Measurements from ENCODE around the gene STK32B. TPM values are rescaled to one million over a fixed set of nuclear protein-coding genes. Genes with fewer than 3 reads are reported as not detected.
"Not testable (repeated sequence)": the region's sequence is repeated elsewhere in the genome, so short reads cannot be mapped to it uniquely, and the experiment has no call there.

The STK32B gene
- total and polyA plus RNA-seq, 7 experiments from 2014 or later: 1.7 TPM; not detected in 6

DNA sequence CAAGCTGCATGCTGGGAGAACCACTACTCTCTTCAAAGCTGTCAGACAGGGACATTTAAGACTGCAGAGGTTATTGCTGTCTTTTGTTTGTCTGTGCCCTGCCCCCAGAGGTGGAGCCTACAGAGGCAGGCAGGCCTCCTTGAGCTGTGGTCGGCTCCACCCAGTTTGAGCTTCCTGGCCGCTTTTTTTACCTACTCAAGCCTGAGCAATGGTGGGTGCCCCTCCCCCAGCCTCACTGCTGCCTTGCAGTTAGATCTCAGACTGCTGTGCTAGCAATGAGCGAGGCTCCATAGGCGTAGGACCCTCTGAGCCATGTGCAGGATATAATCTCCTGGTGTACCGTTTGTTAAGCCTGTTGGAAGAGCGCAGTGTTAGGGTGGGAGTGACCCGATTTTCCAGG is 195.8 kb downstream of the STK32B start:
- peak overlapping the region in 8 of 10 donors; percentile 45 to 75 (median 60) for H3K4me3 Mint-ChIP-seq
- H3K36me3 ChIP-seq (ENCODE audit: control insufficient read depth in 2 of 3, insufficient read depth in 3 of 3, low read length in 3 of 3); H3K4me3 ChIP-seq (ENCODE audit: low read length); H3K36me3 Mint-ChIP-seq; ATAC-seq; H3K27me3 ChIP-seq (ENCODE audit: control insufficient read depth in 2 of 2, insufficient read depth in 2 of 2, low read length in 2 of 2); CTCF ChIA-PET; POLR2A ChIA-PET; intact Hi-C loops (cut with micrococcal nuclease); H3K27me3 Mint-ChIP-seq; H3K27ac ChIP-seq (ENCODE audit: low read depth, low read length); H3K4me1 ChIP-seq (ENCODE audit: control insufficient read depth in 2 of 2, insufficient read depth in 2 of 2, low read length in 2 of 2); H3K9me3 ChIP-seq (ENCODE audit: control insufficient read depth in 2 of 3, low read length in 3 of 3): not testable (repeated sequence)
- peak in 7 of 9 donors; percentile 13 to 44 (median 23) for DNase-seq
- peaks cover 0 to 18% (median 6%) of the 10 kb centered on the region in 11 donors for H3K9me3 Mint-ChIP-seq
- peak overlapping the region in 5 of 9 donors; percentile 20 to 84 (median 56) for H3K27ac Mint-ChIP-seq
- peaks cover 0 to 30% (median 23%) of the 10 kb centered on the region in 7 donors for H3K4me1 Mint-ChIP-seq

DNA sequence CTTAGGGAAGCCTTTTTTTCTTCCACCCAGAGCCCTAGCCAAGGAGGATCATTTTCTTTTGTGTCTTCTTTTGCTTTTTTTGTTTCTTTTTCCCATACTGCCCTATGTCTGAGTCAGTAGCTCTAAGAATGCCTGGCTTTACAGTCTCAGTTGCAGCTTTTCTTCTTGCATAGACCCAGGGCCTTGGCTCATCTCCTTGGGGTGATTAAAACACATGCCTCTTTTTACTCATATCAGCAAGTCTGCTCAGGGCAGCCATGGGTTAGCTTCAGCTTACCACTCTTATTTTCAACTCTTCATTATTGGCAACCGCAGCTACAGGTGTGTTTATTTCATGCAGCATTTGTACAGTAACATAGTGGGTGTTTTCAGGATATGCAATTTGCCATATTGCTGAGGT is 196.5 kb downstream of the STK32B start:
- Histone ChIP-seq H3K27me3 (ENCODE audit: control insufficient read depth in 2 of 2, insufficient read depth in 2 of 2, low read length in 2 of 2) (no peaks in the 10 kb centered on the region), H3K36me3 (ENCODE audit: control insufficient read depth in 2 of 3, insufficient read depth in 3 of 3, low read length in 3 of 3) (no peaks in the 10 kb centered on the region), H3K27ac (ENCODE audit: low read depth, low read length) (no peak overlapping the region), H3K9me3 (ENCODE audit: control insufficient read depth in 2 of 3, low read length in 3 of 3) (no peaks in the 10 kb centered on the region), H3K4me1 (ENCODE audit: control insufficient read depth in 2 of 2, insufficient read depth in 2 of 2, low read length in 2 of 2) (peaks cover 0 to 6% of the 10 kb centered on the region in 2 donors), H3K4me3 (ENCODE audit: low read length) (no peak overlapping the region)
- CTCF ChIA-PET: interaction anchor here (0.7 kb wide), 1 partner anchor 237 kb away, joined by 3 read pairs; no protein-coding TSS in a partner anchor
- intact Hi-C loops (cut with micrococcal nuclease): no loop called here
- DNase-seq: no peak
- POLR2A ChIA-PET: no interaction called here
- Mint-ChIP-seq H3K27ac (peak overlapping the region in 1 of 9 donors; percentile 51), H3K4me1 (peaks cover 0 to 30% (median 23%) of the 10 kb centered on the region in 7 donors), H3K4me3 (peak overlapping the region in 4 of 10 donors; percentile 0 to 67 (median 38)), H3K27me3 (peaks cover under 1 to 10% (median 6%) of the 10 kb centered on the region in 5 donors), H3K36me3 (peaks cover 0 to 4% (median 0%) of the 10 kb centered on the region in 5 donors), H3K9me3 (peaks cover 0 to 18% (median 6%) of the 10 kb centered on the region in 11 donors)
- no peak for ATAC-seq

DNA sequence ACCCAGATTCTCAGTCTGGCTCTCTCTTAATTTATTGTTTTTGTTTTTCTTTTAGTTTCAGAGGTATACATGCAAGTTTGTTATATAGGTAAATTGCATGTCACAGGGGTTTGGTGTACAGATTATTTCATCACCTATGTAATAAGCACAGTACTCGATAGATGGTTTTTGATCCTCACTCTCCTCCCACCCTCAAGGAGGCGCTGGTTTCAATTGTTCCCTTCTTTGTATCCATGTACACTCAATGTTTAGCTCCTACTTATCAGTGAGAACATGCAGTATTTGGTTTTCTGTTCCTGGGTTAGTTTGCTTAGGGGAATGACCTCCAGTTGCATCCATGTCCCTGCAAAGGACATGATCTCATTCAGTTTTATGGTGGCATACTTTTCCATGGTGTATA is 198.4 kb downstream of the STK32B start:
- H3K4me1 ChIP-seq (ENCODE audit: control insufficient read depth in 2 of 2, insufficient read depth in 2 of 2, low read length in 2 of 2): peaks cover 0 to 6% of the 10 kb centered on the region in 2 donors
- H3K9me3 Mint-ChIP-seq: peaks cover 0 to 18% (median 8%) of the 10 kb centered on the region in 11 donors
- intact Hi-C loops (cut with micrococcal nuclease): no loop called here

DNA sequence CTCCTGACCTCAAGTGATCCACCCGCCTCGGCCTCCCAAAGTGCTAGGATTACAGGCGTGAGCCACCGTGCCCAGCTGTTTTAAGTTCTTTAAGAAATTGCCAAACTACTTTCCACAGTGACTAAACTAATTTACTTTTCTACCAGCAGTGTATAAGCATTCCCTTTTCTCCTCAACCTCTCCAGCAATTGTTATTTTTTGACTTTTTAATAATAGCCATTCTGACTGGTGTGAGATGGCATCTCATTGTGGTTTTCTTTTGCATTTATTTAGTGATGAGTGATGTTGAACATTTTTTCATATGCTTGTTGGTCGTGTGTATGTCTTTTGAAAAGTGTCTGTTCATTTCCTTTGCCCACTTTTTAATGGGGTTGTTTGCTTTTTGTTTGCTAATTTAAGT is 199.3 kb downstream of the STK32B start:
- H3K27me3 ChIP-seq (ENCODE audit: control insufficient read depth in 2 of 2, insufficient read depth in 2 of 2, low read length in 2 of 2); H3K4me1 ChIP-seq (ENCODE audit: control insufficient read depth in 2 of 2, insufficient read depth in 2 of 2, low read length in 2 of 2); H3K36me3 ChIP-seq (ENCODE audit: control insufficient read depth in 2 of 3, insufficient read depth in 3 of 3, low read length in 3 of 3); POLR2A ChIA-PET; H3K36me3 Mint-ChIP-seq; H3K27ac ChIP-seq (ENCODE audit: low read depth, low read length); ATAC-seq; CTCF ChIA-PET; H3K4me3 Mint-ChIP-seq; H3K9me3 ChIP-seq (ENCODE audit: control insufficient read depth in 2 of 3, low read length in 3 of 3); DNase-seq; intact Hi-C loops (cut with micrococcal nuclease); H3K27ac Mint-ChIP-seq; H3K4me3 ChIP-seq (ENCODE audit: low read length): not testable (repeated sequence)
- Mint-ChIP-seq H3K27me3 (peaks cover 2 to 11% (median 6%) of the 10 kb centered on the region in 5 donors), H3K9me3 (peaks cover 0 to 18% (median 6%) of the 10 kb centered on the region in 11 donors), H3K4me1 (peaks cover 0 to 30% (median 23%) of the 10 kb centered on the region in 7 donors)

More for the DNA sequence above, 198.4 kb downstream of the STK32B start:
- no peak overlapping the region for H3K4me3 Mint-ChIP-seq
- no peaks in the 10 kb centered on the region for H3K27me3 ChIP-seq (ENCODE audit: control insufficient read depth in 2 of 2, insufficient read depth in 2 of 2, low read length in 2 of 2)
- ATAC-seq (no peak), DNase-seq (no peak)
- peaks cover 0 to 4% (median 0%) of the 10 kb centered on the region in 5 donors for H3K36me3 Mint-ChIP-seq
- no peaks in the 10 kb centered on the region for H3K9me3 ChIP-seq (ENCODE audit: control insufficient read depth in 2 of 3, low read length in 3 of 3)
- peaks cover 0 to 30% (median 23%) of the 10 kb centered on the region in 7 donors for H3K4me1 Mint-ChIP-seq
- H3K4me3 ChIP-seq (ENCODE audit: low read length): no peak overlapping the region
- H3K27ac Mint-ChIP-seq: no peak overlapping the region
- POLR2A ChIA-PET: no interaction called here
- H3K27ac ChIP-seq (ENCODE audit: low read depth, low read length): no peak overlapping the region
- no peaks in the 10 kb centered on the region for H3K36me3 ChIP-seq (ENCODE audit: control insufficient read depth in 2 of 3, insufficient read depth in 3 of 3, low read length in 3 of 3)
- H3K27me3 Mint-ChIP-seq: peaks cover 2 to 11% (median 6%) of the 10 kb centered on the region in 5 donors
- CTCF ChIA-PET: no interaction called here

DNA sequence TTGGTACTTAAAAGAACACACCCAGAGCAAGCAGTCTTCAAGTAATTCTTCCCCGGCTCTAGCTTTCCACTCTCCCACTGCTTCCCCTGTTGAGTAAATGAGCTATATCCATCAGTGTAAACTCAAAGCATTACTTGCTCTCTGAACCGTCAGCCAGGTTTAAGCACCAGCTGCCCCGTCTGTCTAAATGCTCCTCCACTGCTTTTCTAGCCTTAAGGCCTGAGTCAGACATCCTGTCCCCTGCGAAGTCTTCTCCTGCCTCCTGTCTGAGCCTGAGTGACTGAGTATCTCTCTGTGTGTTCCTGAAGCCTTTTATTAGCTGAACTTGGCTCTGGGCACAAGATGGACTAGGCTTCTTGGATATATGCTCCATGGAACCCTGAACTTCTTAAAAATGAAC is 205.1 kb downstream of the STK32B start:
- H3K36me3 ChIP-seq (ENCODE audit: control insufficient read depth in 2 of 3, insufficient read depth in 3 of 3, low read length in 3 of 3): no peaks in the 10 kb centered on the region
- peaks cover 0 to 4% (median 0%) of the 10 kb centered on the region in 5 donors for H3K36me3 Mint-ChIP-seq
- no peak for DNase-seq
- no peak overlapping the region for H3K27ac ChIP-seq (ENCODE audit: low read depth, low read length)
- peaks cover 0 to 12% (median 0%) of the 10 kb centered on the region in 11 donors for H3K9me3 Mint-ChIP-seq
- no peaks in the 10 kb centered on the region for H3K4me1 Mint-ChIP-seq
- POLR2A ChIA-PET: no interaction called here
- H3K27me3 ChIP-seq (ENCODE audit: control insufficient read depth in 2 of 2, insufficient read depth in 2 of 2, low read length in 2 of 2): no peaks in the 10 kb centered on the region
- H3K27me3 Mint-ChIP-seq: peaks cover 2 to 7% (median 6%) of the 10 kb centered on the region in 5 donors
- no peak overlapping the region for H3K4me3 Mint-ChIP-seq
- CTCF ChIA-PET: no interaction called here
- no peak overlapping the region for H3K4me3 ChIP-seq (ENCODE audit: low read length)
- no peak for ATAC-seq
- H3K4me1 ChIP-seq (ENCODE audit: control insufficient read depth in 2 of 2, insufficient read depth in 2 of 2, low read length in 2 of 2): no peaks in the 10 kb centered on the region
- intact Hi-C loops (cut with micrococcal nuclease): no loop called here
- H3K27ac Mint-ChIP-seq: no peak overlapping the region
- H3K9me3 ChIP-seq (ENCODE audit: control insufficient read depth in 2 of 3, low read length in 3 of 3): no peaks in the 10 kb centered on the region

DNA sequence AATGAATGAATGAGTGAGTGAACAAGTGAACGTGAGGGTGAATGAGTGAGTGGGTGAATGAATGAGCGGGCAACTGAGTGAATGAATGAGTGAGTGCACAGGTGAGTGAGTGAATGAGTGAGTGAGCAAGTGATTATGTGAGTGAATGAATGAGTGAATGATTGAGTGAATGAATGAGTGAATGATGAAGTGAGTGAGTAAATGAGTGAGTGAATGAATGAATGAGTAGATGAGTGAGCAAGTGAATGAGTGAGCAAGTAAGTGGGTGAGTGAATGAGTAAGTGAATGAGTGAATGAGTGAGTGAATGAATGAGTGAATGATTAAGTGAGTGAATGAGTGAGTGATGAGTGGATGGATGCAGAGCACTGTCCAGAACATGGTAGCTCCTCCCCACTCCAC is 205.8 kb downstream of the STK32B start:
- no peaks in the 10 kb centered on the region for H3K36me3 ChIP-seq (ENCODE audit: control insufficient read depth in 2 of 3, insufficient read depth in 3 of 3, low read length in 3 of 3)
- no peaks in the 10 kb centered on the region for H3K27me3 ChIP-seq (ENCODE audit: control insufficient read depth in 2 of 2, insufficient read depth in 2 of 2, low read length in 2 of 2)
- no peak overlapping the region for H3K27ac ChIP-seq (ENCODE audit: low read depth, low read length)
- H3K4me1 Mint-ChIP-seq: no peaks in the 10 kb centered on the region
- POLR2A ChIA-PET: no interaction called here
- no peak overlapping the region for H3K27ac Mint-ChIP-seq
- H3K4me1 ChIP-seq (ENCODE audit: control insufficient read depth in 2 of 2, insufficient read depth in 2 of 2, low read length in 2 of 2): no peaks in the 10 kb centered on the region
- peaks cover 0 to 13% (median 0%) of the 10 kb centered on the region in 11 donors for H3K9me3 Mint-ChIP-seq
- ATAC-seq (no peak), DNase-seq (no peak)
- intact Hi-C loops (cut with micrococcal nuclease): no loop called here
- no peaks in the 10 kb centered on the region for H3K9me3 ChIP-seq (ENCODE audit: control insufficient read depth in 2 of 3, low read length in 3 of 3)
- peaks cover 2 to 7% (median 6%) of the 10 kb centered on the region in 5 donors for H3K27me3 Mint-ChIP-seq
- no peak overlapping the region for H3K4me3 Mint-ChIP-seq
- CTCF ChIA-PET: no interaction called here
- H3K4me3 ChIP-seq (ENCODE audit: low read length): no peak overlapping the region
- H3K36me3 Mint-ChIP-seq: peaks cover 0 to 4% (median 0%) of the 10 kb centered on the region in 5 donors

DNA sequence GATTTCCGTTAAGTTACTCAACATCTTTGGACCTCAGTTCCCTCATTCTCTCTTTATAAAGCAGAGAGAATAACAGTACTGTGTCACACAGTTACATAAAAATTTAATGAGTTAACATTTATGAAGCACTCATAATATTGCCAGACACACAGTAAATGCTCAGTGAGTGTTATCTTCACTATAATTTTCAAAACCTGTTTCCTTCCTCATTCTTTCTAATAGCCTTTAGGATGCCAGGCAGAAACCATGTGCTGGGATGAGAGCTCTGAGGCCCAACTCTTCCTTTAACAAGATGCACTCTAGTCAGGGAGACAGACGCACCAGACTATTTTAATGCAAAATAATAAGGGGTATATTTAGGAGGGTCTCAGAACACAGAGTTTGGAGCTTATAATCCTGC is 208.2 kb downstream of the STK32B start:
- H3K27me3 ChIP-seq (ENCODE audit: control insufficient read depth in 2 of 2, insufficient read depth in 2 of 2, low read length in 2 of 2): no peaks in the 10 kb centered on the region
- H3K36me3 ChIP-seq (ENCODE audit: control insufficient read depth in 2 of 3, insufficient read depth in 3 of 3, low read length in 3 of 3): no peaks in the 10 kb centered on the region
- peaks cover 0 to 16% (median 0%) of the 10 kb centered on the region in 11 donors for H3K9me3 Mint-ChIP-seq
- H3K4me3 ChIP-seq (ENCODE audit: low read length): no peak overlapping the region
- H3K4me1 ChIP-seq (ENCODE audit: control insufficient read depth in 2 of 2, insufficient read depth in 2 of 2, low read length in 2 of 2): no peaks in the 10 kb centered on the region
- H3K4me3 Mint-ChIP-seq: no peak overlapping the region
- H3K27ac ChIP-seq (ENCODE audit: low read depth, low read length): no peak overlapping the region
- ChIA-PET POLR2A (no interaction called here), CTCF (no interaction called here)
- intact Hi-C loops (cut with micrococcal nuclease): no loop called here
- H3K36me3 Mint-ChIP-seq: no peaks in the 10 kb centered on the region
- no peak for ATAC-seq
- H3K27me3 Mint-ChIP-seq: peaks cover 0 to 7% (median 4%) of the 10 kb centered on the region in 5 donors
- no peaks in the 10 kb centered on the region for H3K9me3 ChIP-seq (ENCODE audit: control insufficient read depth in 2 of 3, low read length in 3 of 3)
- no peak for DNase-seq
- peak overlapping the region in 1 of 9 donors; percentile 38 for H3K27ac Mint-ChIP-seq
- no peaks in the 10 kb centered on the region for H3K4me1 Mint-ChIP-seq

All from naive thymus-derived CD4-positive, alpha-beta T cell (primary cell).